ENCODE measurements around the gene CDK13.
"Not testable (repeated sequence)": the region's sequence is repeated elsewhere in the genome, so short reads cannot be mapped to it uniquely, and the experiment has no call there.

CDK13 gene

GRCh38 chr7:39949971-39950472 is at the start of gene CDK13:
Gene CDK13, plus strand, starts transcription at chr7:39950256. Its CDS starts 386 bp downstream, at chr7:39950642.
- in situ Hi-C loops (cut with MboI; ENCODE audit: low sequenced_read_pairs) = no loop called here

DNA sequence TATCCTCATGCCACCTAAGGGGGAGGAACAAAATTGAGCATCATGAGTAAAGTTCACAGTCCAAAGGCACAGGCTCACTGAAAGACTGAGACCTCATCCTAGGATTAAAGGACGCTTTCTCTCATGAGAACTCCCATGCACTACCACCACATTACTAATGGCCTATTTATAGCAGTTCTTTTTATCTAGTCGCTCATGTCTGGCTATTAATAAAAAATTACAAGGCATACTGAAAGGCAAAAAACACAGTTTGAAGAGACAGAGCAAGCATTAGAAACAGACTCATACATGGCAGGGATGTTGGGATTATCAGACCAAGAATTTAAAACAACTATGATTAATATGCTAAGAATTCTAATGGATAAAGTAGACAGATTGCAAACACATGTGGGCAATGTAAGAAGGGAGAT is 46.0 kb upstream of the CDK13 start:
- in situ Hi-C loops (cut with MboI; ENCODE audit: low sequenced_read_pairs) = no loop called here

GRCh38 chr7:39908141-39908540 is 41.9 kb upstream of the CDK13 start:
- in situ Hi-C loops (cut with MboI; ENCODE audit: low sequenced_read_pairs) = no loop called here

DNA sequence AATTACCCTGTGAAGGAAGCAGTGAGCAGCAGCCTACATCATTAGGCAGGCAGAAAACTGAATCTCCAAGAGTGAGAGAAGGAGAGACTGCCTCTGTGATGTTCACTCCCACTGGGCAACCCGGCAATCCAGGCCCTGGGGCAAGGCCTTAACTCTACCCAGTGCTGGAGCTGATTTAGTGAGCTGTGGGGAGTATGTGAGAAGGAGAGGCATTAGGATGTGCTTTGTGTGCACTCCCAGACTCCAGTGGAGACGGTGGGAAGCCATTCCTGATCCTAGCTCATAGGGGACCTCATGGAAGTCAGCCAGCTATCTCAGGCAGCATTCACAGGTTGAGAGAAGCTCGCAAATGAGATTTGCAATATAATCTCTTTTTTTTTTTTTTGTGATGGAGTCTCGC is 41.1 kb upstream of the CDK13 start:
- in situ Hi-C loops (cut with MboI; ENCODE audit: low sequenced_read_pairs) = no loop called here

- in situ Hi-C loops (cut with MboI; ENCODE audit: low sequenced_read_pairs) = no loop called here
These were observed 40.5 kb upstream of the CDK13 start for GRCh38 chr7:39909526-39909925.

DNA sequence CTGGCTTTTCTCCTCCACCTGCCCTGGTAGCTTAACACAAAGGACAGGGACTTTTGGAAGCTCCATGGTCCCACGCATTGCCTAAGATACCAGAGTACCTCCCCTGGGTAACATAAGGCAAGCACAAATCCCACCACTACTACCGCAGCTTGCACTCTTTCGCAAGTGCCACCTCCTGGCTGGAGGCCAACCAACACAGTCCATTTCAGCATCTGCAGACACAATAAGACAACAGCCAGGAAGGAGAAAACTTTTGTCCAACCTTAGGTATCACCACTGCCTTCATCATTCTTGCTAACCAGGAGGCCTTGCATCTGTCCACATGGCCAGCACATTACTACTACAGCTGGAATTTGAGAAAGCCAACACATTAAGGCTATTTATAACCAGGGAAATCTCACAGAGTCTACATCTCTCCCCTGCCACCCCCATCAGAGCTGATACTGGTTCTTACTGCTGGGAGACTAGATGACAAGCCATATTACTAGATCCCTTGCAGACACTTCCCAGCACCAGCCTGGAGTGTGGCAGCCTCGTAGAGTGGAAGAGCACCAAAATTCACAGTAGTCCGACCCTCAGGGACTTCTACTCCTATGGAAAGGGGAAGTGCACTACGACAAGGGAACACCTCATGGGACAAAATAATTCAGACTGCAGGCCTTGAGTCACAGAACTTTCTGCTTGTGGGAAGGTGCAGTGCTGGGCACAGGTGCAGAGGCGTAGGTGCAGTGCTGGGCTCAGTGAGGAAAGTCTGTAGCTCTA is 39.8 kb upstream of the CDK13 start:
- in situ Hi-C loops (cut with MboI; ENCODE audit: low sequenced_read_pairs) = no loop called here

DNA sequence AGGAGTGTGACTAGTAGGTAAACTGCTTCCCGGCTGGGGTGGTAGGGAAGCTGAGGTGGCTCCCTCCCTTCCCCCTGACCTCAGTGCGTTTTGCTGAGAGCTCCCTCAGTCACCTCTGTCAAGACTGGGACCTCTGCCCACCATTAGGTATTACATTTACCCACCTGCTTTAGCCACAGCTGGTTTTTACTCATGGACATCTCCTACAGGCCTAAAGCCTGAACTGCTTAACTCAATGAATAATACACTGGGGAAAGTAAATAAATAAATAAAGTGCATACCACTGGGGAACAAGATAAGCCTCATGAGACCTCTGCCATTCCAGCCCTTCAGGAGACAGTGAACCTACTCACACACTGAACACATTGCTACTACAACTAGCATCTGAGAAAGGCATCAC is 38.9 kb upstream of the CDK13 start:
- in situ Hi-C loops (cut with MboI; ENCODE audit: low sequenced_read_pairs) = no loop called here

DNA sequence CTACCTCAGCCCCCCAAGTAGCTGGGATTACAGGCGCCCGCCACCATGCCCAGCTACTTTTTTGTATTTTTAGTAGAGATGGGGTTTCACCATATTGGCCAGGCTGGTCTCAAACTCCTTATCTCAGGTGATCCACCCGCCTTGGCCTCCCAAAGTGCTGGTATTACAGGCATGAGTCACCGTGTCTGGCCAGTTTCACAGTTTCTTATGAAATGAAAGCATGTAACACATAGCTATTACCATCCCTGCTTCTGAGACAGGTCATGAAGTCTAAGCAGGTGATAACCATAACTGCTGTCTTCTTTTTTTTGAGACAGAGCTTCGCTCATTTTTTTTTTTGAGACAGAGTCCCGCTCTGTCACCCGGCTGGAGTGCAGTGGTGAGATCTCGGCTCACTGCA is 34.2 kb upstream of the CDK13 start:
- in situ Hi-C loops (cut with MboI; ENCODE audit: low sequenced_read_pairs) = not testable (repeated sequence)

- in situ Hi-C loops (cut with MboI; ENCODE audit: low sequenced_read_pairs) = no loop called here
These were observed 30.4 kb upstream of the CDK13 start for GRCh38 chr7:39919646-39920045.

DNA sequence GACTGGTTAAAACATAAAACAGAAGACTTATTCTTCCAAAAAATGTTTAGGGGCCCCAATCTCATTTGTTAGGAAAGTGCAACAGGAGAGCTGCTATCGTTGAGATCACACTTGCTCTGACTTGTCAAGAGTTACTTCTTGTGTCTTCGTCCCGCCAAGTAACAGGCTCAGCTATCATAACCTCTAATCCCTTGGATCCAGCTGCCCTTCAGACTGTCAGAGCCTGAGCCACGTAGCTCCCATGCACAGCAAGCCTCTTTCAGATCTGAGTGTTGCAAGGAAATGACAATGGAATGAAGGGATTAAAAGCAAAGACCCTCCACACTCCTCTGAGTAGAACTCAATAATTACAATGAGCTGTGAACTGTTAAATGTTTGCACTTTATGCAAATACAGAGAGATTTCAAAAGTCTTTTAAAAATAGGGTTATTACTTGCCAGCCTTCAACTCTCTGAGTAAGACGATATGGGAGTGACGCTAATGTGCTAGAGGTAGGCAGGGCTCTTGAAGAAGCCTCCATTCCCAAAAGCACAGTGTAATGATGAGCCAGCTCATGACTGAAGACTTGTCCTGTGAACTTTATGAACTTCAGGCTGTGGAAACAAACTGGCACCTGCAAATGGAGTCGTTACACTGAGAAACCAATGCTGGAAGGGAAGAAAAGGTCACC is 28.4 kb upstream of the CDK13 start:
- in situ Hi-C loops (cut with MboI; ENCODE audit: low sequenced_read_pairs) = no loop called here

DNA sequence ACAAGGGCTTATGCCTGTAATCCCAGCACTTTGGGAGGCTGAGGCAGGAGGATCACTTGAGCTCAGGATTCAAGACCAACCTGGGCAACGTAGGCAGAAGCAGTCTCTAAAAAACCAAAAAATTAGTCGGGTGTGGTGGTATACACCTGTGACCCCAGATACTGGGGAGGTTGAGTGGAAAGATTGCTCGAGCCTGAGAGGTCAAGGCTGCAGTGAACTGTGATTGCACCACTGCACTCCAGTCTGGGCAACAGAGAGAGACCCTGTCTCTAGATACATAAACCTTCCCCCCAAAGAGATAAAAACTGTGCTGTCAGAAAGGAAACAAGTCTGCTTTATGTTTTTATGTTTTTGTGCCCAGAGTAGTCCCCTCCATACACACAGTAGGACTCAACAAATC is 27.5 kb upstream of the CDK13 start:
- in situ Hi-C loops (cut with MboI; ENCODE audit: low sequenced_read_pairs) = no loop called here

DNA sequence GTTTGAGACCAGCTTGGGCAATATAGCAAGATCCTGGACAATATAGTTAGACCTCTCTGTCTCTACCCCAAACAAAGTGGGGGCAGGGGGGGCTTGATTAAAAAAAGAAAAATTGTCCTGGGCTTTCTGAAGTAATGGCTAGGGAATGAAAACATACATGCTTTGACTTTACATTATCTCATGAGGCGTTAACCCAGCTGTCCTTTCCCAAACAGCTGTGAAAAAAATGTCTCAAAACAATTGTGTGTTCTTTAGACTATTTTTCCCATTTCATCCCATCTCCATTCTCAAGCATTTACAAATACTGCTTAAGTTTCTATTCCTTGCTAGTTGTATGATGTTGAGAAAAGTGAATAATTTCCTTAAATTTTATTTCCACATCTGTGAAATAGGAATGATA is 27.0 kb upstream of the CDK13 start:
- in situ Hi-C loops (cut with MboI; ENCODE audit: low sequenced_read_pairs) = no loop called here

DNA sequence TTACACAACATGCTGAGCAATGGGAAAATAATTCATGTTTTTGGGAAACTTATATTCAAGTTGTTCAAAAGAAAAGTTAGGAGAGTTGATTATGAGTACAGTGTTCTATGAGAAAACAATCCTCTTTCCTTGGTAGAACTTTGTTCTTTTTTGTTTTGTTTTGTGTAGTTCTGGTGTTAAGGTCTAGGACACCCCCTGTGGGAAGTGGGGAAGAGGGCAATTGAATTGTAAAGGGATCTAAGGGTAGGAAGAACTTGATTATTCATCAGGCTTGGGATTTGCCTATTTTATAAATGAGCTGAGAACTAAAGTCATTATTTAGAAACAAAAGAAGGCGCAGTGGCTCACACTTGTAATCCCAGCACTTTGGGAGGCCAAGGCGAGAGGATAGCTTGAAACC is 25.9 kb upstream of the CDK13 start:
- in situ Hi-C loops (cut with MboI; ENCODE audit: low sequenced_read_pairs) = no loop called here

DNA sequence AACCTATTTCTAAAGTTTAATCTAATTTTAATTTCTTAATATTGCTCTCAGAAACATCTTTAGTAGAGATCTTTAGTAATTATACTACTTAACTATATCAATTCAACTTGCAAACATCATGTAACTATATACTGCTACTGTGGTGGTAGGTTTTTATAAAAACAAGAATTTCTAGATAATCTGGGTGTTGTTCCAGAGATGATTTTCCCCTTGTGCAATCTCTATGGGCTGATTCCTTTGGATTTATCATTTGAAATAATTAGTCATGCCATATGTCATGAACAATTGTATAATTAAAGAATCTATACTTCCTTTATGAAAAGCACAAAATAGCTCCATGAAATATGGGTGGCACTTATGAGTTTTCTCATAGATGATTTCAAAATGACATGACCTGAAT is 23.9 kb upstream of the CDK13 start:
- in situ Hi-C loops (cut with MboI; ENCODE audit: low sequenced_read_pairs) = no loop called here

DNA sequence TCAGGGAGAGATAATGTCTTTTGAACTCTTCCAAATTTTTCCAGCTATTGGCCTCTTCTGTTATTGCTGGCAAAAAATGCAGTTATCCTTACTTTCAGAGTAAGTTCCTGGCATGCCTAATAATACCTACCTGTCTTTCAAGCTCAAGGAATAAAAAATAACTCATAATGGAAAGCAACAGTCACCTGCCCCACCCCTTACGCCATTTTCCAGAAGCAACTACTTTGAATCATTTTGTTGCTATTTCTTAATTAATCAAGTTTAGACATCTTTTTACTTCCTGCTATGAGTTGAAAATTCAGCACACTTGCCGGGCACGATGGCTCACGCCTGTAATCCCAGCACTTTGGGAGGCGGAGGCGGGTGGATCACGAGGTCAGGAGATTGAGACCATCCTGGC is 23.0 kb upstream of the CDK13 start:
- in situ Hi-C loops (cut with MboI; ENCODE audit: low sequenced_read_pairs) = no loop called here

- in situ Hi-C loops (cut with MboI; ENCODE audit: low sequenced_read_pairs) = no loop called here
These were observed 15.9 kb upstream of the CDK13 start for GRCh38 chr7:39934132-39934531.

DNA sequence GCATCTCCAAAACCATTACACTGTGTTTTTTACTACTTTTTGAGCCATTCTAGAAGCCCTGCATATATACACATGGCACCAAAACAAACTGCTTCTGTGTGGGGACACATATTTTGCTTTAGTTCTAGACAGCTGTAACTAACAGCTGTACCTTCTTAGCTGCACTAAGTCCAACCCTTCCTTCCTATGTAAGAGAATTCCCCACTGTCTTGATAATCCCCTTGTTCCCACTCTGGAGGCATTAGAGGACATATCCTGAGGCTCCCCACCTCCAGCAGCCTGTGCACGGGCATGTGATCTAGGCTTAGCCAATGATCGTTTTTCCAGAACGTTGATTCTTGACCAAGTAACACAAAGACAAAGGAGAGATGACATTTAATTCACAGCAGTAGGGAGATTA is 13.3 kb upstream of the CDK13 start:
- in situ Hi-C loops (cut with MboI; ENCODE audit: low sequenced_read_pairs) = no loop called here

GRCh38 chr7:39937366-39938153 is 12.5 kb upstream of the CDK13 start:
- in situ Hi-C loops (cut with MboI; ENCODE audit: low sequenced_read_pairs) = no loop called here

DNA sequence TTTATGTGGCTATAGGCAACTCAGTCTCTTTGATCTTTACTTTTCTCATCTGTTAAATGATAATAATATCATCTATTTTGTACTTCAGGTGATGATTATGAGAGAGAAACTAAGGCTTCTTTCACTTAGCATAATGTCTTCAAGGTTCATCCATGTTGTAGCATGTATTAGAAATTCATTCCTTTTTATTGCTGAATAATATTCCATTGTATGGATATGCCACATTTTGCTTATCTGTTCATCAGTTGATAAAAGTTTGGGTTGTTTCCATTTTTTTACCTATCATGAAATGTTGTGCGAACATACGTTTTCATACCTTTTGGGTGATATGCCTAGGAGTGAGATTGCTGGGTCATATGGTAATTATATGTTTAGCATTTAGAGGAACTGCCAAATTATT is 7.2 kb upstream of the CDK13 start:
- in situ Hi-C loops (cut with MboI; ENCODE audit: low sequenced_read_pairs) = no loop called here

DNA sequence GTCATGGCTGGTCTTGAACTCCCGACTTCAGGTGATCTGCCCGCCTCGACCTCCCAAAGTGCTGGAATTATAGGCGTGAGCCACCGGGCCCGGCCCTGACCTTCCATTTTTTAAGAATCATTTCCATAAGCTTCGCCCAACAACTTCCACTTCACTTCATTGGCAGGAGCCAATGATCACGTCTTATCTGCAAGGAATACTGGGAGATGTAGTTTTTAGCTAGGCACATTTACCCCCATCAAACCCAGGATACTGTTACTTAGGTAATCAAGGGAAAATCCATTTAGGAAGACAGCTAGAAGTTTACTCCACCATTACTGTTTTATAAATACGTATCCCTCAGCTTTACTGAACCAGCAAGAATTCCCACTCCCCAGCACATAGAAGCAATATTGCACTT is 3.4 kb upstream of the CDK13 start:
- in situ Hi-C loops (cut with MboI; ENCODE audit: low sequenced_read_pairs) = no loop called here

DNA sequence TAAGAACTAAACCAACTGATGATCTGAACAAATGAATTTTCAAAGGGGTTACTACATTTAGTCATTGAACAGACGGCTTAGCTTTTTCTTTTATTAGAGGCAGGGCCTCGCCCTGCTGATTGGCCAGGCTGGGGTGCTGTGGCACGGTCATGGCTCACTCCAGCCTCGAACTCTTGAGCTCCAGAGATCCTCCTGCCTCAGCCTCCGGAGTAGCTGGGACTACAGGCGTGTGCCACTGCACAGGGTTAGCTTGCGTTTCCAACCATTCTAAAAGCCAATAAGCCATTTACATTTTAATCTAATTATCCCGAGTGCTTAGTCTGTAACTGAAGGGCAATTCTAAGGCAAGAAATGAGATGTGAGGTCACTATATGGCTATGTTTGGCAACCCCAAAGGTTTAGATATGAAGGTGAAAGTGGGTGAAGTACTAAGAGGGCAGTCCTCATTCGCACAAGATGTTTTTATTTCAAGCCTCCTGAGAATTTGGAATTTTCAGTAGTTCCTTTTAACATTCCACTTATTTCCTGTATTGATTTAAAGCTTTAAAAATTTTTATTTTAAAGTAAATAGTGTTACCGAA is 1.6 kb upstream of the CDK13 start:
- in situ Hi-C loops (cut with MboI; ENCODE audit: low sequenced_read_pairs) = no loop called here

All from HL-60/S4 (cell line).